PC-3 (cell line): ENCODE measurements around the gene SFI1. TPM values are rescaled to one million over a fixed set of nuclear protein-coding genes. Genes with fewer than 3 reads are reported as not detected.

Experiments used
- ATAC-seq: fragments of 200-7000 bp; cut with Tn5 transposase; 2 replicates; pipeline ENCODE4 v1.9.1; 2020; ENCODE audit warnings: mild to moderate bottlenecking, moderate library complexity
- BruUV-seq: library from RNA; stranded (reverse); fragments of 400-500 nt; replicated peaks from 2 replicates; lab custom pipeline; 2021; lab: Mats Ljungman, UMichigan
- CTCF ChIA-PET: fragments of 300-600 bp; sonication (Branson Sonifier 250); formaldehyde crosslinking; loops from one replicate; lab custom pipeline; 2022; ENCODE audit warnings: antibody characterized with exemption; lab: Charles Lee
- POLR2A ChIA-PET: fragments of 300-600 bp; sonication (Branson Sonifier 250); formaldehyde crosslinking; loops from one replicate; lab custom pipeline; 2022; ENCODE audit warnings: antibody characterized with exemption; ENCODE audit not compliant: unreplicated experiment; lab: Charles Lee
- DNase-seq: peaks from one replicate; pipeline ENCODE4 v3.0.0-alpha.2; 2015
- H2AFZ ChIP-seq: fragments of 300-600 bp; sonication (generic); 2 replicates; pipeline ENCODE4 v1.6.0; 2016; ENCODE audit warnings: antibody characterized with exemption, low read length
- H3F3A ChIP-seq: fragments of 300-600 bp; sonication (generic); one replicate; pipeline ENCODE4 v1.6.0; 2017; ENCODE audit warnings: antibody characterized with exemption, low read length, control low read depth, mild to moderate bottlenecking; ENCODE audit not compliant: unreplicated experiment
- H3K27ac ChIP-seq: fragments of 300-600 bp; sonication (generic); 2 replicates; pipeline ENCODE4 v1.5.1; 2016; ENCODE audit warnings: mild to moderate bottlenecking, low read length
- H3K27me3 ChIP-seq: fragments of 300-600 bp; sonication (generic); 2 replicates; pipeline ENCODE4 v1.6.1; 2016; ENCODE audit warnings: low read length, mixed read lengths
- H3K36me3 ChIP-seq: fragments of 300-600 bp; sonication (generic); 2 replicates; pipeline ENCODE4 v1.6.1; 2016; ENCODE audit warnings: low read depth, mixed run types, low read length, mixed read lengths
- H3K4me1 ChIP-seq: fragments of 300-600 bp; sonication (generic); 2 replicates; pipeline ENCODE4 v1.5.1; 2016; ENCODE audit warnings: low read length; ENCODE audit not compliant: insufficient read depth
- H3K4me2 ChIP-seq: fragments of 300-600 bp; sonication (generic); 2 replicates; pipeline ENCODE4 v1.6.0; 2016; ENCODE audit warnings: low read length
- H3K4me3 ChIP-seq: fragments of 300-600 bp; sonication (generic); 2 replicates; pipeline ENCODE4 v1.5.1; 2016; ENCODE audit warnings: mild to moderate bottlenecking, low read length, mixed read lengths
- H3K79me2 ChIP-seq: fragments of 300-600 bp; sonication (generic); 2 replicates; pipeline ENCODE4 v1.6.1; 2017; ENCODE audit warnings: low read length, mixed read lengths
- H3K9ac ChIP-seq: fragments of 300-600 bp; sonication (generic); 2 replicates; pipeline ENCODE4 v1.6.0; 2016; ENCODE audit warnings: mild to moderate bottlenecking, low read length
- H3K9me2 ChIP-seq: fragments of 300-600 bp; sonication (generic); replicated peaks from 2 replicates; pipeline ENCODE4 v1.6.1; 2016; ENCODE audit warnings: mixed run types, low read length, mixed read lengths
- H3K9me3 ChIP-seq: fragments of 300-600 bp; sonication (generic); 2 replicates; pipeline ENCODE4 v1.6.1; 2016; ENCODE audit warnings: low read length, mixed read lengths
- H4K20me1 ChIP-seq: fragments of 300-600 bp; sonication (generic); 2 replicates; pipeline ENCODE4 v1.6.1; 2016; ENCODE audit warnings: low read length, mixed read lengths
- CTCF ChIP-seq: fragments of 300-600 bp; sonication (generic); conservative IDR thresholded peaks from 2 replicates; pipeline ENCODE4 v1.5.1; 2017; ENCODE audit warnings: antibody characterized with exemption, low read depth, mild to moderate bottlenecking, low read length
- EZH2 ChIP-seq: fragments of 300-600 bp; sonication (generic); IDR thresholded peaks from one replicate; pipeline ENCODE4 v1.6.1; 2017; ENCODE audit warnings: antibody characterized with exemption, mild to moderate bottlenecking, low read length; ENCODE audit not compliant: unreplicated experiment
- EZH2phosphoT487 ChIP-seq: fragments of 300-600 bp; sonication (generic); IDR thresholded peaks from 2 replicates; pipeline ENCODE4 v1.6.1; 2018; ENCODE audit warnings: mild to moderate bottlenecking, antibody characterized with exemption, low read length, borderline replicate concordance
- intact Hi-C: fragments of 100-400 bp; cut with micrococcal nuclease; formaldehyde crosslinking; loops from 2 replicates; pipeline ENCODE4 v1.9.0; 2023
- total RNA-seq: library from RNA; depleted of rRNA; stranded (reverse); fragments of >200 nt; gene quantifications from 2 replicates; pipeline ENCODE4 v1.2.3, GENCODE V29; 2014

Gene SFI1
- total RNA-seq, 1 experiment from 2014 or later: 22.5 TPM

- no peaks in the 10 kb centered on the region for H3K9me2 ChIP-seq
- H3K27ac ChIP-seq: no peak overlapping the region
- TF ChIP-seq EZH2phosphoT487 (no peak), EZH2 (no peak), CTCF (no peak)
- H3K9ac ChIP-seq: no peak overlapping the region
- H4K20me1 ChIP-seq: peaks cover 7% of the 10 kb centered on the region; the same call in 1 of the 2 replicates
- ChIA-PET POLR2A (no interaction called here), CTCF (no interaction called here)
- H3K4me1 ChIP-seq: no peaks in the 10 kb centered on the region
- no peaks in the 10 kb centered on the region for H3K27me3 ChIP-seq
- ATAC-seq (no peak), DNase-seq (no peak)
- H3K4me3 ChIP-seq: no peak overlapping the region
- H3K4me2 ChIP-seq: no peak overlapping the region
- no peaks in the 10 kb centered on the region for H3K9me3 ChIP-seq
- no TSS peak for BruUV-seq
- intact Hi-C loops: no loop called here
- no peaks in the 10 kb centered on the region; the same call in 1 of the 2 replicates for H3K36me3 ChIP-seq
- H3K79me2 ChIP-seq: peaks cover 62% of the 10 kb centered on the region
- no peak overlapping the region for H2AFZ ChIP-seq
- no peaks in the 10 kb centered on the region for H3F3A ChIP-seq
These were observed 127.4 kb downstream of the SFI1 start for GRCh38 chr22:31623592-31624304.

GRCh38 chr22:31625257-31625640 is 128.9 kb downstream of the SFI1 start:
- Histone ChIP-seq H3K4me3 (no peak overlapping the region), H3K36me3 (no peaks in the 10 kb centered on the region; the same call in 1 of the 2 replicates), H3K9me2 (no peaks in the 10 kb centered on the region), H2AFZ (no peak overlapping the region), H3K79me2 (peaks cover 77% of the 10 kb centered on the region), H3K27ac (no peak overlapping the region), H3K9me3 (no peaks in the 10 kb centered on the region), H3K4me2 (no peak overlapping the region), H3F3A (no peaks in the 10 kb centered on the region), H3K27me3 (no peaks in the 10 kb centered on the region), H4K20me1 (peaks cover 9% of the 10 kb centered on the region; the same call in 1 of the 2 replicates), H3K9ac (no peak overlapping the region), H3K4me1 (no peaks in the 10 kb centered on the region; the same call in 1 of the 2 replicates)
- POLR2A ChIA-PET: no interaction called here
- DNase-seq: no peak
- BruUV-seq: no TSS peak
- ATAC-seq: no peak
- CTCF ChIA-PET: no interaction called here
- intact Hi-C loops: no loop called here
- TF ChIP-seq EZH2phosphoT487: no peak
- TF ChIP-seq EZH2: no peak
- no peak for TF ChIP-seq CTCF
